GM12878 (cell line): ENCODE measurements around the gene OSCP1. TPM values are rescaled to one million over a fixed set of nuclear protein-coding genes. Genes with fewer than 3 reads are reported as not detected.
A peak's percentile ranks its signal among the peaks of the same experiment; 100 is the strongest.

Experiments
- BMI1 ChIP-seq: fragments of 450-650 bp; IDR thresholded peaks from 2 replicates; pipeline ENCODE4 v1.6.1; 2016; ENCODE audit warnings: mild to moderate bottlenecking, moderate library complexity, borderline replicate concordance
- CEBPB ChIP-seq, 2 experiments: fragments of 150-350 bp in 1 of 2; IDR thresholded peaks; 2 replicates each; pipeline ENCODE4 v1.6.1; 2012 to 2014; ENCODE audit warnings: low read depth in 2 of 2, low read length in 2 of 2, borderline replicate concordance in 1 of 2, inconsistent platforms in 1 of 2
- CEBPZ ChIP-seq: fragments of 150-350 bp; IDR thresholded peaks from 2 replicates; pipeline ENCODE4 v1.6.1; 2016; ENCODE audit warnings: low read depth, low read length
- CUX1 ChIP-seq: IDR thresholded peaks from 2 replicates; pipeline ENCODE4 v1.6.1; 2012; ENCODE audit warnings: improper control_type of control experiment, low read depth, low read length; ENCODE audit not compliant: insufficient replicate concordance
- DPF2 ChIP-seq: fragments of 450-650 bp; IDR thresholded peaks from 2 replicates; pipeline ENCODE4 v1.6.1; 2017; ENCODE audit warnings: mild to moderate bottlenecking
- E2F4 ChIP-seq: IDR thresholded peaks from 2 replicates; pipeline ENCODE4 v1.6.1; 2012; ENCODE audit warnings: low read depth, low read length, improper control_type of control experiment
- EED ChIP-seq: sonication (generic); IDR thresholded peaks from 2 replicates; pipeline ENCODE4 v1.6.1; 2016; ENCODE audit warnings: antibody characterized with exemption, low read depth
- EGR1 ChIP-seq, 2 experiments: IDR thresholded peaks; 1 replicate in 1 of 2; 2 replicates in 1 of 2; pipeline ENCODE4 v1.6.1; 2011 to 2012; ENCODE audit warnings: low read depth in 2 of 2, low read length in 2 of 2, borderline replicate concordance in 1 of 2, mild to moderate bottlenecking in 1 of 2, moderate library complexity in 1 of 2
- HDGF ChIP-seq: fragments of 450-650 bp; IDR thresholded peaks from 2 replicates; pipeline ENCODE4 v1.6.1; 2016; ENCODE audit warnings: antibody characterized with exemption
- NFXL1 ChIP-seq: fragments of 450-650 bp; IDR thresholded peaks from 2 replicates; pipeline ENCODE4 v1.6.1; 2017; ENCODE audit warnings: antibody characterized with exemption, mild to moderate bottlenecking, borderline replicate concordance
- NKRF ChIP-seq: fragments of 450-650 bp; conservative IDR thresholded peaks from 2 replicates; pipeline ENCODE4 v1.6.1; 2017; ENCODE audit warnings: mild to moderate bottlenecking, moderate library complexity
- POLR2A ChIP-seq: IDR thresholded peaks from 2 replicates; pipeline ENCODE4 v1.6.1; 2011; ENCODE audit warnings: low read depth, mild to moderate bottlenecking, low read length
- SPI1 ChIP-seq: IDR thresholded peaks from 2 replicates; pipeline ENCODE4 v1.6.1; 2011; ENCODE audit warnings: low read depth, mild to moderate bottlenecking, low read length, moderate library complexity, borderline replicate concordance; ENCODE audit not compliant: insufficient read depth
- STAT3 ChIP-seq: IDR thresholded peaks from 2 replicates; pipeline ENCODE4 v1.6.1; 2011; ENCODE audit warnings: low read depth, low read length, improper control_type of control experiment
- TAF1 ChIP-seq: IDR thresholded peaks from 2 replicates; pipeline ENCODE4 v1.6.1; 2011; ENCODE audit warnings: mild to moderate bottlenecking, low read depth, low read length, borderline replicate concordance
- TBL1XR1 ChIP-seq: IDR thresholded peaks from 2 replicates; pipeline ENCODE4 v1.6.1; 2012; ENCODE audit warnings: low read depth, low read length, improper control_type of control experiment
- TCF7 ChIP-seq: IDR thresholded peaks from 2 replicates; pipeline ENCODE4 v1.6.1; 2014; ENCODE audit warnings: antibody characterized with exemption, borderline replicate concordance
- polyA plus RNA-seq, 11 experiments: library from polyadenylated mRNA; depleted of rRNA in 4 of 11; unstranded in 6 of 11; stranded (reverse) in 5 of 11; fragments of >200 nt; fragmentation: Nextera tagmentation in 4 of 11; fragmentation: Illumina TruSeq in 1 of 11; extraction: Ambion mirVana in 4 of 11; extraction: Trizol in 1 of 11; gene quantifications; 1 replicate in 1 of 11; 2 replicates in 10 of 11; pipeline versions ENCODE4 v1.2.1 to v1.2.3, GENCODE V29; 2011 to 2016; ENCODE audit warnings: inconsistent platforms in 2 of 11, missing spikeins in 2 of 11, low read depth in 1 of 11
- total RNA-seq, 4 experiments: library from RNA; depleted of rRNA in 3 of 4; stranded (reverse); fragments of >200 nt in 3 of 4; fragmentation: Illumina TruSeq in 1 of 4; extraction: Trizol in 1 of 4; gene quantifications; 2 replicates each; pipeline versions ENCODE4 v1.2.1 to v1.2.3, GENCODE V29; 2013 to 2021

OSCP1 gene
- total and polyA plus RNA-seq, 10 of the 15 experiments (the other 5 are each of a cell fraction or from before 2014, with no cell fraction given): 1.8 to 5.9 (median 3.0) TPM

- TF ChIP-seq NKRF: peak; percentile 93
- TF ChIP-seq EGR1 (IDR thresholded peaks at IDR 0.05; ENCODE audit: borderline replicate concordance in 1 of 2, low read depth in 2 of 2, low read length in 2 of 2): peak in 1 of 2 experiments; percentile 52; a peak in 1 of 3 replicates
- TF ChIP-seq TCF7: peak; percentile 29; the same call in 1 of the 2 replicates
- TF ChIP-seq SPI1: no peak
- TF ChIP-seq DPF2: 0 out of 2 replicates have a peak, but pooled peaks have one; percentile 22
- TF ChIP-seq NFXL1: 0 out of 2 replicates have a peak, but pooled peaks have one; percentile 32
- no peak for TF ChIP-seq BMI1
- TF ChIP-seq POLR2A: peak; percentile 92
- peak; percentile 80 for TF ChIP-seq TAF1
- peak; percentile 100 for TF ChIP-seq CUX1
- TF ChIP-seq HDGF: peak; percentile 86; the same call in 1 of the 2 replicates
- TF ChIP-seq STAT3: no peak
- peak; percentile 80 for TF ChIP-seq CEBPZ
- TF ChIP-seq TBL1XR1: peak; percentile 72; the same call in 1 of the 2 replicates
- peak in 1 of 2 experiments; percentile 89; a peak in 2 of 4 replicates for TF ChIP-seq CEBPB (IDR thresholded peaks at IDR 0.05; ENCODE audit: borderline replicate concordance in 1 of 2, low read depth in 2 of 2, low read length in 2 of 2)
- TF ChIP-seq E2F4: peak; percentile 57; the same call in 1 of the 2 replicates
- no peak for TF ChIP-seq EED
Observed at GRCh38 chr1:36463803-36464604, 13.8 kb upstream of the OSCP1 start, which contains the start of gene MRPS15 (continued).
